ENCODE measurements around the gene BANP. TPM values are rescaled to one million over a fixed set of nuclear protein-coding genes. Genes with fewer than 3 reads are reported as not detected.
"Not testable (repeated sequence)": the region's sequence is repeated elsewhere in the genome, so short reads cannot be mapped to it uniquely, and the experiment has no call there.

Gene BANP
- total and polyA plus RNA-seq, 4 donors, result 10.3 to 56.6 (median 20.1) TPM

DNA sequence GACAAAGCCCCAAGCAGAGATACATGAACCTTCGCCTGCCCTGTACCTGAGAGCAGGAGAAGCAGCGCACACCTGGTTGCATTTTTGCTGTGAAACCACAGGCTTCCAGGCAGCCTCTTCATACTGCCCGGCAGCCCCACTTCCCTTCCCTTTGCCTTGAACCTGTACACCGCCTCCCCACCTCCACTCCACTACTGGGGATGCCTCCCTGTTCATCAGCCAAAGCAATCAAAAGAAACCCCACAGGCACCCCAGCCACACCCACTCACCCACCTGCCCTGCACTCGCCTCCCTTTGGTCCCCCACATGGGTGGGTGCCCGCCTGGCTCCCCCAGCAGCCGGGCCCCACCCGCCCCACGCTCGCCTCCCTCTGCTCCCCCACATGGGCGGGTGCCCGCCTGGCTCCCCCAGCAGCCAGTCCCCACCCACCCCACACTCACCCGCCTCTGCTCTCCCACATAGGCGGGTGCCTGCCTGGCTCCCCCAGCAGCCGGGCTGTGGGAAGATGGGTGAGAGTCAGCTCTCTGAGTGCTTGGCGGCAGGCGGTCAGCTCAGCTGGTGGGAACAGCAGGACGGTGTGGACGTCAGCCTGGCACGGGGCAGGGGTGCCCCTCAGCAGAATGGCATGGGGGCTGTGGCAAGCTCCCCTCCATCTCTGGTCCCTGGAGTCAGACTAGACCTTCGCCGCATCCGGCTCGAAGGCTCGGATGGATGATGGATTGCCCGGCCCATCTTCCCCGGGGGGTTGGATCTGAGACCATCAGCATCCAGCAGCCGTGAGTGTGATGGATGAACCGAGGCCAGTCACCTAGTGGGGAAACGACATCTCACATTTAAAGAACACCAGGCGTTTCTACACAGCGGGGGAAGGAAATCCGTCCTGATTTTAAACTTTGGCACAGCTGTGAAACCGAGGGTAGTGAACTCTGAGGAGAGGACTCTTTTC, 135.6 kb downstream of the BANP start:
- no peak overlapping the region for H3K4me3 ChIP-seq
- 78 to 84% methylated on average over 30 to 34 of the region's 34 CpGs for WGBS, 2 donors
- peaks cover 0 to 8% (median 0%) of the 10 kb centered on the region in 5 donors for H3K4me1 ChIP-seq (ENCODE audit: control insufficient read depth in 5 of 5, insufficient read depth in 5 of 5, low read length in 5 of 5)
- H3K9ac ChIP-seq (ENCODE audit: insufficient read depth in 1 of 2, low read length in 2 of 2), result no peak overlapping the region
- H3K9me3 ChIP-seq (ENCODE audit: control insufficient read depth in 4 of 4, insufficient read depth in 3 of 4, low read length in 3 of 4), result no peaks in the 10 kb centered on the region
- no peaks in the 10 kb centered on the region for H3K36me3 ChIP-seq (ENCODE audit: control insufficient read depth in 4 of 4, insufficient read depth in 4 of 4, low read length in 4 of 4)
- no peaks in the 10 kb centered on the region for H3K27me3 ChIP-seq (ENCODE audit: control insufficient read depth in 3 of 3, insufficient read depth in 3 of 3, low read length in 2 of 3)
- ATAC-seq (ENCODE audit: insufficient read depth, low FRiP score), result no peak
- TF ChIP-seq, protein P1, sequence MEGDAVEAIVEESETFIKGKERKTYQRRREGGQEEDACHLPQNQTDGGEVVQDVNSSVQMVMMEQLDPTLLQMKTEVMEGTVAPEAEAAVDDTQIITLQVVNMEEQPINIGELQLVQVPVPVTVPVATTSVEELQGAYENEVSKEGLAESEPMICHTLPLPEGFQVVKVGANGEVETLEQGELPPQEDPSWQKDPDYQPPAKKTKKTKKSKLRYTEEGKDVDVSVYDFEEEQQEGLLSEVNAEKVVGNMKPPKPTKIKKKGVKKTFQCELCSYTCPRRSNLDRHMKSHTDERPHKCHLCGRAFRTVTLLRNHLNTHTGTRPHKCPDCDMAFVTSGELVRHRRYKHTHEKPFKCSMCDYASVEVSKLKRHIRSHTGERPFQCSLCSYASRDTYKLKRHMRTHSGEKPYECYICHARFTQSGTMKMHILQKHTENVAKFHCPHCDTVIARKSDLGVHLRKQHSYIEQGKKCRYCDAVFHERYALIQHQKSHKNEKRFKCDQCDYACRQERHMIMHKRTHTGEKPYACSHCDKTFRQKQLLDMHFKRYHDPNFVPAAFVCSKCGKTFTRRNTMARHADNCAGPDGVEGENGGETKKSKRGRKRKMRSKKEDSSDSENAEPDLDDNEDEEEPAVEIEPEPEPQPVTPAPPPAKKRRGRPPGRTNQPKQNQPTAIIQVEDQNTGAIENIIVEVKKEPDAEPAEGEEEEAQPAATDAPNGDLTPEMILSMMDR (IDR thresholded peaks at IDR 0.05; ENCODE audit: control extremely low read depth, extremely low read depth), result no peak
- H3K27ac ChIP-seq (ENCODE audit: low read depth in 1 of 2, low read length in 1 of 2), result no peak overlapping the region
- DNase-seq, result no peak

DNA sequence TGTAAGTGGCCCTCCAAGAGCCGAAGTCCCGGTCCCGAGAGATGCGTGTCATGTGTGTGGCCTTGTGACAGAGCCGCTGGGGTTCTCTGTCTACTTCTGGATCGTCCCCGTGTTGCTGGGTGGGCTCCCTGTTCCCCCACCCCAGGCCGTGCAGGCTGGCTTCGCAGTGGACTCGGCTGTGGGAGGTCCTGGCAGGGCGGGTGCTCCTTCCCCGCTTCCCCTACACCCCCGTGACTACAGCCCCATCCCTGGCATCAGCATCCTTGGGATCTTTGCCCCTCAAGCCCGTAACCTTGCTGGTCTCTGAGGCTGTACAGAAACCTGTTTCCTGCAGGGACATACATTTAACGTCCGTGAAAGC, 136.3 kb downstream of the BANP start:
- Histone ChIP-seq H3K27ac (ENCODE audit: low read depth in 1 of 2, low read length in 1 of 2) (no peak overlapping the region), H3K27me3 (ENCODE audit: control insufficient read depth in 3 of 3, insufficient read depth in 3 of 3, low read length in 2 of 3) (no peaks in the 10 kb centered on the region), H3K9ac (ENCODE audit: insufficient read depth in 1 of 2, low read length in 2 of 2) (no peak overlapping the region), H3K4me1 (ENCODE audit: control insufficient read depth in 5 of 5, insufficient read depth in 5 of 5, low read length in 5 of 5) (peaks cover 0 to 8% (median 1%) of the 10 kb centered on the region in 5 donors), H3K9me3 (ENCODE audit: control insufficient read depth in 4 of 4, insufficient read depth in 3 of 4, low read length in 3 of 4) (no peaks in the 10 kb centered on the region), H3K36me3 (ENCODE audit: control insufficient read depth in 4 of 4, insufficient read depth in 4 of 4, low read length in 4 of 4) (no peaks in the 10 kb centered on the region), H3K4me3 (no peak overlapping the region)
- DNase-seq, result no peak
- ATAC-seq (ENCODE audit: insufficient read depth, low FRiP score), result no peak
- WGBS, 2 donors, result 83 to 84% methylated on average over 16 of the region's 16 CpGs
- TF ChIP-seq, protein P1 (IDR thresholded peaks at IDR 0.05; ENCODE audit: control extremely low read depth, extremely low read depth), result no peak

DNA sequence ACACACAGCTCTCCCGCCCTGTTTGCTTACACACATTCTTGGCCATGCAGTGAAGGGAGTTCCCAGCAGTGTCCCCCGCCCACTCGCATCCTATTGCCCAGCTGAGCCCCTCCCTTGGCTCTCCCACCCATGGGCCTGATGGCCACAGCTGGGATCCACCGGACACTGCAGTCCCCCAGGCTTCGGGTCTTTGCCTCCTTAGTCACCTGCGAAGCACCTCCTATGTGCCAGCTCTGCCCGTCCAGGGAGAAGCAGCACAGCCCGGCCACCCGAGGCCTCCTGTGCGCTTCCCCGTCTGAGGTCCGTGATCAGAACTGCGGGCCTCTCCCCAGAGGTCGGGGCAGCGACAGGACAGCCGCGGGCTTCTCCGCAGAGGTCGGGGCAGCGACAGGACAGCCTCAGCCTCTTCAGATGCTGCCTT, 136.9 kb downstream of the BANP start:
- Histone ChIP-seq H3K9me3 (ENCODE audit: control insufficient read depth in 4 of 4, insufficient read depth in 3 of 4, low read length in 3 of 4) (no peaks in the 10 kb centered on the region), H3K4me1 (ENCODE audit: control insufficient read depth in 5 of 5, insufficient read depth in 5 of 5, low read length in 5 of 5) (peaks cover 0 to 8% (median 1%) of the 10 kb centered on the region in 5 donors), H3K27me3 (ENCODE audit: control insufficient read depth in 3 of 3, insufficient read depth in 3 of 3, low read length in 2 of 3) (no peaks in the 10 kb centered on the region), H3K27ac (ENCODE audit: low read depth in 1 of 2, low read length in 1 of 2) (no peak overlapping the region), H3K36me3 (ENCODE audit: control insufficient read depth in 4 of 4, insufficient read depth in 4 of 4, low read length in 4 of 4) (no peaks in the 10 kb centered on the region), H3K4me3 (no peak overlapping the region), H3K9ac (ENCODE audit: insufficient read depth in 1 of 2, low read length in 2 of 2) (no peak overlapping the region)
- DNase-seq, result no peak
- TF ChIP-seq, protein P1 (IDR thresholded peaks at IDR 0.05; ENCODE audit: control extremely low read depth, extremely low read depth), result no peak
- ATAC-seq (ENCODE audit: insufficient read depth, low FRiP score), result no peak
- WGBS, 2 donors, result 70 to 89% methylated on average over 20 of the region's 20 CpGs

DNA sequence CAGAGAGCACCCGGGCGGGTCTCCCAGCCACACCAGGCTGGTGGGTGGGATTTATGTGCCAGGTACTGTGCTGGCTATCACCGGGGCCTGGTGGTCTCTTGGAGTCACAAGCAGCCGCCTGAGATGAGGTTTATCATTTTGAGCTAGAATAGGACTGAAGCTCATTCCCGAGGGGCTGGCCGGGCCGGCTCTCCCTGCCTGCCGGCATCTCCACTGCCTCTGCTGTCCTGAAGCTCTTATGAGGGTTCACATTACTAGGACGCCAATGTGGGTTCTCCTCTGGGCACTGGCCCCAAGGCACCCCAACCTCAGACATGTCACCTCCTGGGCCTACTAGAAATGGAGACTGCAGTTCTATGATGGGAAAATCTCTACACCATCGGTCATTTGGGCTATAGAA, 137.4 kb downstream of the BANP start:
- not testable (repeated sequence) for H3K4me3 ChIP-seq; H3K4me1 ChIP-seq (ENCODE audit: control insufficient read depth in 5 of 5, insufficient read depth in 5 of 5, low read length in 5 of 5); H3K36me3 ChIP-seq (ENCODE audit: control insufficient read depth in 4 of 4, insufficient read depth in 4 of 4, low read length in 4 of 4); H3K9ac ChIP-seq (ENCODE audit: insufficient read depth in 1 of 2, low read length in 2 of 2); DNase-seq; H3K27ac ChIP-seq (ENCODE audit: low read depth in 1 of 2, low read length in 1 of 2); ATAC-seq (ENCODE audit: insufficient read depth, low FRiP score); H3K9me3 ChIP-seq (ENCODE audit: control insufficient read depth in 4 of 4, insufficient read depth in 3 of 4, low read length in 3 of 4); H3K27me3 ChIP-seq (ENCODE audit: control insufficient read depth in 3 of 3, insufficient read depth in 3 of 3, low read length in 2 of 3)
- 75 to 80% methylated on average over 10 of the region's 10 CpGs for WGBS, 2 donors

DNA sequence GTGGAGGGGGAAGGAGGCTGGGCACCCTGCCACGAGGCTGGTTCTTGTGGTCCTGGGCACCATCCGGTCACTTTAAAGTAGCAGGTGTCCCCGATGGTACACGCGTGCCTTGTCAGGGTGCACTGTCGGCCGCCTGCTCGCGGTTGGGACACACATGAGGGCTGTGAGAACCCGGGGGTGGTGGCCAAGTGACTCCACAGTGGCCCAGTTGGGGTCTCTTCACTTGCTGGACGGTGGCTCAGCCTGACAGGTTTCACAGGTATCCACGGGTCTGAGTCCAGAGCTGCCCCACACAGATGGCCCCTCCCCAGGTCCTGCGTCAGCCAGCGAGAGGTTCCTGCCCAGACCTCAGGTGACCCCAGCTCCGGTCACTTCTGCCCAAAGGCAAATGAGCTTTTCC, 137.8 kb downstream of the BANP start:
- not testable (repeated sequence) for H3K27ac ChIP-seq (ENCODE audit: low read depth in 1 of 2, low read length in 1 of 2); H3K4me3 ChIP-seq; H3K4me1 ChIP-seq (ENCODE audit: control insufficient read depth in 5 of 5, insufficient read depth in 5 of 5, low read length in 5 of 5); H3K9ac ChIP-seq (ENCODE audit: insufficient read depth in 1 of 2, low read length in 2 of 2); H3K36me3 ChIP-seq (ENCODE audit: control insufficient read depth in 4 of 4, insufficient read depth in 4 of 4, low read length in 4 of 4); DNase-seq; H3K9me3 ChIP-seq (ENCODE audit: control insufficient read depth in 4 of 4, insufficient read depth in 3 of 4, low read length in 3 of 4); ATAC-seq (ENCODE audit: insufficient read depth, low FRiP score); H3K27me3 ChIP-seq (ENCODE audit: control insufficient read depth in 3 of 3, insufficient read depth in 3 of 3, low read length in 2 of 3)
- whole genome bisulfite sequencing, 2 donors, result 73 to 79% methylated on average over 13 to 15 of the region's 15 CpGs

Data from lung (tissue), 12 donors.